ENCODE measurements around the gene HRH2.

Gene HRH2

DNA sequence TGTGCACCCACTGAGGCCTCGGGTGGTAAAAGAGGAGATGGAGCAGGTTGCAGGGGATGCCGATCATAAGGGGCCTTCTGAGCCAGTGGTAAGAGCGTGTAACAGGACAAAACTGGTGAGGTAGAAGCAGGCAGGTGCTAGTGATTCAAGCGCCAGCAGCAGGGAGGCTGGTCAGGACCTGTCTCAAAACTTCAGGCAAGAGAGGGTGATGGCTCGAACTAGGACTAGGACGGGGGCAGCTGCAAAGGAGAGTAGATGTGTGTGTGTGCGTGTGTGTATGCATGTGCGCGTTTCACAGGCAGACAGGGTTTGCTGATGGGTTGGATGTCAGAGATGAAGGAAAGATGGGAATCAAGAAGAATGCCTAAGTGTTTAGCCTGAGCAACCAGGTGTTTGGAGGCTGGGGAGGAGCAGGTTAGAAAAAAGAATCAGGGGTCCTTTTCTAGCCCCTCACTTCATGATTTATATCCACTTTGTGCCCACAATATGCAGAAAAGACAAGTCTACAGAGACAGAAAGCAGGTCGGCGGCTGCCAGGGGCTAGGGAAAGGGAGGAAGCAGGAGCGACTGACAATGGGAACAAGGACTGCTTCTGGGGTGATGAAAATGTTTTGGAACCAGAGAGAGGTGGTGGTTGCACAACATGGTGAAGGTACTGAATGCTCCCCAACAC is 15.2 kb downstream of the HRH2 start:
- peak in 1 of 2 experiments; percentile 62 for DNase-seq (ENCODE audit: low read depth in 1 of 2, low spot score in 1 of 2)
- Histone ChIP-seq H3K27ac (replicated peaks) (no peak overlapping the region), H3K27me3 (ENCODE audit: insufficient read depth, poor library complexity, severe bottlenecking) (no peaks in the 10 kb centered on the region), H3K4me3 (replicated peaks; ENCODE audit: insufficient read depth, low read length) (no peak overlapping the region)
- TF ChIP-seq SPI1 (IDR thresholded peaks at IDR 0.05; ENCODE audit: borderline replicate concordance, low read depth) (no peak), GABPA (IDR thresholded peaks at IDR 0.05; ENCODE audit: low read depth) (no peak), POLR2AphosphoS5 (IDR thresholded peaks at IDR 0.05; ENCODE audit: low read depth) (no peak)
- TF ChIP-seq, protein P1, sequence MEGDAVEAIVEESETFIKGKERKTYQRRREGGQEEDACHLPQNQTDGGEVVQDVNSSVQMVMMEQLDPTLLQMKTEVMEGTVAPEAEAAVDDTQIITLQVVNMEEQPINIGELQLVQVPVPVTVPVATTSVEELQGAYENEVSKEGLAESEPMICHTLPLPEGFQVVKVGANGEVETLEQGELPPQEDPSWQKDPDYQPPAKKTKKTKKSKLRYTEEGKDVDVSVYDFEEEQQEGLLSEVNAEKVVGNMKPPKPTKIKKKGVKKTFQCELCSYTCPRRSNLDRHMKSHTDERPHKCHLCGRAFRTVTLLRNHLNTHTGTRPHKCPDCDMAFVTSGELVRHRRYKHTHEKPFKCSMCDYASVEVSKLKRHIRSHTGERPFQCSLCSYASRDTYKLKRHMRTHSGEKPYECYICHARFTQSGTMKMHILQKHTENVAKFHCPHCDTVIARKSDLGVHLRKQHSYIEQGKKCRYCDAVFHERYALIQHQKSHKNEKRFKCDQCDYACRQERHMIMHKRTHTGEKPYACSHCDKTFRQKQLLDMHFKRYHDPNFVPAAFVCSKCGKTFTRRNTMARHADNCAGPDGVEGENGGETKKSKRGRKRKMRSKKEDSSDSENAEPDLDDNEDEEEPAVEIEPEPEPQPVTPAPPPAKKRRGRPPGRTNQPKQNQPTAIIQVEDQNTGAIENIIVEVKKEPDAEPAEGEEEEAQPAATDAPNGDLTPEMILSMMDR (IDR thresholded peaks at IDR 0.05; ENCODE audit: insufficient read depth, low read length), result no peak
- TF ChIP-seq, protein P2, sequence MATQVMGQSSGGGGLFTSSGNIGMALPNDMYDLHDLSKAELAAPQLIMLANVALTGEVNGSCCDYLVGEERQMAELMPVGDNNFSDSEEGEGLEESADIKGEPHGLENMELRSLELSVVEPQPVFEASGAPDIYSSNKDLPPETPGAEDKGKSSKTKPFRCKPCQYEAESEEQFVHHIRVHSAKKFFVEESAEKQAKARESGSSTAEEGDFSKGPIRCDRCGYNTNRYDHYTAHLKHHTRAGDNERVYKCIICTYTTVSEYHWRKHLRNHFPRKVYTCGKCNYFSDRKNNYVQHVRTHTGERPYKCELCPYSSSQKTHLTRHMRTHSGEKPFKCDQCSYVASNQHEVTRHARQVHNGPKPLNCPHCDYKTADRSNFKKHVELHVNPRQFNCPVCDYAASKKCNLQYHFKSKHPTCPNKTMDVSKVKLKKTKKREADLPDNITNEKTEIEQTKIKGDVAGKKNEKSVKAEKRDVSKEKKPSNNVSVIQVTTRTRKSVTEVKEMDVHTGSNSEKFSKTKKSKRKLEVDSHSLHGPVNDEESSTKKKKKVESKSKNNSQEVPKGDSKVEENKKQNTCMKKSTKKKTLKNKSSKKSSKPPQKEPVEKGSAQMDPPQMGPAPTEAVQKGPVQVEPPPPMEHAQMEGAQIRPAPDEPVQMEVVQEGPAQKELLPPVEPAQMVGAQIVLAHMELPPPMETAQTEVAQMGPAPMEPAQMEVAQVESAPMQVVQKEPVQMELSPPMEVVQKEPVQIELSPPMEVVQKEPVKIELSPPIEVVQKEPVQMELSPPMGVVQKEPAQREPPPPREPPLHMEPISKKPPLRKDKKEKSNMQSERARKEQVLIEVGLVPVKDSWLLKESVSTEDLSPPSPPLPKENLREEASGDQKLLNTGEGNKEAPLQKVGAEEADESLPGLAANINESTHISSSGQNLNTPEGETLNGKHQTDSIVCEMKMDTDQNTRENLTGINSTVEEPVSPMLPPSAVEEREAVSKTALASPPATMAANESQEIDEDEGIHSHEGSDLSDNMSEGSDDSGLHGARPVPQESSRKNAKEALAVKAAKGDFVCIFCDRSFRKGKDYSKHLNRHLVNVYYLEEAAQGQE (IDR thresholded peaks at IDR 0.05; ENCODE audit: insufficient replicate concordance, low read depth), result no peak

DNA sequence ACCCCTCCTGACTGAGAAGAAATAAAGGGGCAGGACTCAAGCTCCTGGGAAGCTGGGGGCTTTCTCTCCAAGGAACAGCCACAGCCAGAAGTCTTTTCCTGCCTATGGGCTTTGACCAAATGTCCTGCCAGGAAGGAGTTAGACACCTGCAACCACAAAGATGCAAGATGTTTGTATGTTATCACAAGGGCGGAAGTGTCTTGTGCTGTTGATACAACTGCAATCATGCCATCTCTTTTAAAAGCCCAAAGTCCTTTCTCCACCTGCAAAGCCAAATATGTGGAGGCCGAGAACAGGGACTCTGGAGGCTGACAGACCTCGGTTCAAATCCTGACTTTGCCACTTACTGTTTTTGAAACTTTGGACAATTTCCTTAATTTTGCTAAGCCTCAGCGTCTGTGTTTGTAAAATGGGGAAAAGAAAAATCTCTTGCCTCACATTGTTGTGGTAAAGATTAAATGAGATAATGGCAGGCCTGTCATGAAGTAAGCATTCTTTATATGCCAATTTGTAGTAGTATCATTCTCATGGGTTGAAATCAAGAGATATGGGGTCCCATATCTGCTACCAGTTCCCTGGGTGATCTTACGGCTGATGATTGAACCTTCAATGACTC is 17.0 kb downstream of the HRH2 start:
- TF ChIP-seq, protein P2 (IDR thresholded peaks at IDR 0.05; ENCODE audit: insufficient replicate concordance, low read depth), result no peak
- TF ChIP-seq GABPA (IDR thresholded peaks at IDR 0.05; ENCODE audit: low read depth) (no peak), POLR2AphosphoS5 (IDR thresholded peaks at IDR 0.05; ENCODE audit: low read depth) (no peak)
- TF ChIP-seq, protein P1 (IDR thresholded peaks at IDR 0.05; ENCODE audit: insufficient read depth, low read length), result no peak
- Histone ChIP-seq H3K27me3 (ENCODE audit: insufficient read depth, poor library complexity, severe bottlenecking) (no peaks in the 10 kb centered on the region), H3K4me3 (replicated peaks; ENCODE audit: insufficient read depth, low read length) (no peak overlapping the region), H3K27ac (replicated peaks) (no peak overlapping the region)
- no peak for DNase-seq (ENCODE audit: low read depth in 1 of 2, low spot score in 1 of 2)

DNA sequence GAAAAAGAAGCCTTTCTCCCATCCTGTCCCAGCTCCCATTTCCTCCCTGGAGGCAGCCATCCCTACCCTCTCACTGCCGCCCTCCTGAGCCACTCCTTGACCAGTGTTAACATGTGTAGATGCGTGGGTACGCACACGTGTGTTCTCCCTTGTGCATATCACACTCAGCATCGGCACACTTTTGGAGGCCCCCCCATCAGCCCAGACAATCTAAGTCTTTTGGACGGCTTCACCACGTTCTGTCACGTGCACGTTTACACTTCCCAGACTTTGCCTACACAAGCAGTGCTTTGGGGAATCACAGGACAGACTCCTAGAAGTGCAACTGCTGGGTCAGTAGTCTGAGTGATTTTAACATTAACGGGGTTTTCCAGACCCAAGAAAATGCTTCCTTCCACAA is 18.0 kb downstream of the HRH2 start:
- DNase-seq (ENCODE audit: low read depth in 1 of 2, low spot score in 1 of 2), result no peak
- no peak for TF ChIP-seq SPI1 (IDR thresholded peaks at IDR 0.05; ENCODE audit: borderline replicate concordance, low read depth)
- TF ChIP-seq POLR2AphosphoS5 (IDR thresholded peaks at IDR 0.05; ENCODE audit: low read depth), result no peak
- TF ChIP-seq GABPA (IDR thresholded peaks at IDR 0.05; ENCODE audit: low read depth), result no peak
- TF ChIP-seq, protein P2 (IDR thresholded peaks at IDR 0.05; ENCODE audit: insufficient replicate concordance, low read depth), result no peak
- TF ChIP-seq, protein P1 (IDR thresholded peaks at IDR 0.05; ENCODE audit: insufficient read depth, low read length), result no peak
- H3K27me3 ChIP-seq (ENCODE audit: insufficient read depth, poor library complexity, severe bottlenecking), result no peaks in the 10 kb centered on the region
- H3K4me3 ChIP-seq (replicated peaks; ENCODE audit: insufficient read depth, low read length), result no peak overlapping the region
- H3K27ac ChIP-seq (replicated peaks), result no peak overlapping the region

Measured in HL-60 (cell line).